GM23338 (cell line): ENCODE data around the gene MKLN1.

Experiments used
- CREB1 ChIP-seq: fragments of 250-450 bp; sonication (Bioruptor Pico); IDR thresholded peaks from 2 replicates; pipeline ENCODE4 v1.5.0; 2020; ENCODE audit warnings: low read depth, mild to moderate bottlenecking, moderate library complexity
- ETS1 ChIP-seq: IDR thresholded peaks from 2 replicates; pipeline ENCODE4 v1.6.1; 2016; ENCODE audit warnings: antibody characterized with exemption
- EZH2 ChIP-seq: fragments of 200-600 bp; sonication (generic); IDR thresholded peaks from one replicate; pipeline ENCODE4 v1.8.0; 2017; ENCODE audit warnings: antibody characterized with exemption, mild to moderate bottlenecking, low read depth; ENCODE audit not compliant: unreplicated experiment
- EZH2phosphoT487 ChIP-seq: fragments of 200-600 bp; sonication (generic); IDR thresholded peaks from one replicate; pipeline ENCODE4 v1.8.1; 2018; ENCODE audit warnings: antibody characterized with exemption; ENCODE audit not compliant: unreplicated experiment
- POLR2AphosphoS5 ChIP-seq: IDR thresholded peaks from 2 replicates; pipeline ENCODE4 v1.6.1; 2016; ENCODE audit warnings: antibody characterized with exemption, low read depth
- REST ChIP-seq: IDR thresholded peaks from one replicate; pipeline ENCODE4 v1.6.1; 2018; ENCODE audit warnings: antibody characterized with exemption; ENCODE audit not compliant: unreplicated experiment
- STAT1 ChIP-seq: IDR thresholded peaks from one replicate; pipeline ENCODE4 v1.6.1; 2016; ENCODE audit warnings: antibody characterized with exemption; ENCODE audit not compliant: unreplicated experiment
- ZNF331 ChIP-seq: fragments of 250-450 bp; sonication (Bioruptor Pico); IDR thresholded peaks from 2 replicates; pipeline ENCODE4 v1.5.0; 2020; ENCODE audit warnings: low read depth, mild to moderate bottlenecking, moderate library complexity
- TF ChIP-seq, protein P1 (sequence below), 2 experiments: fragments of 200-600 bp in 1 of 2; sonication (generic) in 1 of 2; conservative IDR thresholded peaks; 2 replicates each; pipeline versions ENCODE4 v1.5.1 to v1.6.1; 2016 to 2017; ENCODE audit warnings: antibody characterized with exemption in 2 of 2, low read depth in 2 of 2, mild to moderate bottlenecking in 2 of 2, moderate library complexity in 1 of 2

- TF ChIP-seq, protein P1, sequence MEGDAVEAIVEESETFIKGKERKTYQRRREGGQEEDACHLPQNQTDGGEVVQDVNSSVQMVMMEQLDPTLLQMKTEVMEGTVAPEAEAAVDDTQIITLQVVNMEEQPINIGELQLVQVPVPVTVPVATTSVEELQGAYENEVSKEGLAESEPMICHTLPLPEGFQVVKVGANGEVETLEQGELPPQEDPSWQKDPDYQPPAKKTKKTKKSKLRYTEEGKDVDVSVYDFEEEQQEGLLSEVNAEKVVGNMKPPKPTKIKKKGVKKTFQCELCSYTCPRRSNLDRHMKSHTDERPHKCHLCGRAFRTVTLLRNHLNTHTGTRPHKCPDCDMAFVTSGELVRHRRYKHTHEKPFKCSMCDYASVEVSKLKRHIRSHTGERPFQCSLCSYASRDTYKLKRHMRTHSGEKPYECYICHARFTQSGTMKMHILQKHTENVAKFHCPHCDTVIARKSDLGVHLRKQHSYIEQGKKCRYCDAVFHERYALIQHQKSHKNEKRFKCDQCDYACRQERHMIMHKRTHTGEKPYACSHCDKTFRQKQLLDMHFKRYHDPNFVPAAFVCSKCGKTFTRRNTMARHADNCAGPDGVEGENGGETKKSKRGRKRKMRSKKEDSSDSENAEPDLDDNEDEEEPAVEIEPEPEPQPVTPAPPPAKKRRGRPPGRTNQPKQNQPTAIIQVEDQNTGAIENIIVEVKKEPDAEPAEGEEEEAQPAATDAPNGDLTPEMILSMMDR (conservative IDR thresholded peaks at IDR 0.05; ENCODE audit: low read depth in 2 of 2) = no peak
- TF ChIP-seq EZH2 (no peak), ZNF331 (CRISPR knock-in tag) (no peak), CREB1 (no peak), STAT1 (no peak), POLR2AphosphoS5 (no peak), REST (no peak), EZH2phosphoT487 (no peak), ETS1 (no peak)
These were observed 76.7 kb downstream of the MKLN1 start for GRCh38 chr7:131404226-131404911.
